Parathyroid adenoma (tissue), 2 donors: ENCODE measurements around the gene DLD.
A peak's percentile ranks its signal among the peaks of the same experiment; 100 is the strongest.
"Not testable (repeated sequence)": the region's sequence is repeated elsewhere in the genome, so short reads cannot be mapped to it uniquely, and the experiment has no call there.

ENCODE experiments used
- H2AFZ ChIP-seq: fragments of 300-600 bp; sonication (generic); one replicate; pipeline ENCODE4 v1.7.0; 2017; ENCODE audit warnings: antibody characterized with exemption, mild to moderate bottlenecking
- H3K27ac ChIP-seq: fragments of 300-600 bp; sonication (generic); one replicate; pipeline ENCODE4 v1.7.0; 2017
- H3K27me3 ChIP-seq: fragments of 300-600 bp; sonication (generic); one replicate; pipeline ENCODE4 v1.7.0; 2017; ENCODE audit warnings: low read length; ENCODE audit not compliant: control insufficient read depth, insufficient read depth
- H3K36me3 ChIP-seq: fragments of 300-600 bp; sonication (generic); one replicate; pipeline ENCODE4 v1.7.0; 2017; ENCODE audit warnings: low read length; ENCODE audit not compliant: control insufficient read depth, insufficient read depth
- H3K4me1 ChIP-seq: fragments of 300-600 bp; sonication (generic); one replicate; pipeline ENCODE4 v1.7.0; 2017; ENCODE audit warnings: control low read depth
- H3K4me2 ChIP-seq: fragments of 300-600 bp; sonication (generic); one replicate; pipeline ENCODE4 v1.7.0; 2017; ENCODE audit warnings: low read length
- H3K4me3 ChIP-seq: fragments of 300-600 bp; sonication (generic); one replicate; pipeline ENCODE4 v1.7.0; 2017; ENCODE audit warnings: low read depth, low read length
- H3K79me2 ChIP-seq: fragments of 300-600 bp; sonication (generic); one replicate; pipeline ENCODE4 v1.7.0; 2017; ENCODE audit warnings: control low read depth
- H3K9ac ChIP-seq: fragments of 300-600 bp; sonication (generic); one replicate; pipeline ENCODE4 v1.7.0; 2017; ENCODE audit warnings: mild to moderate bottlenecking
- H3K9me3 ChIP-seq: fragments of 300-600 bp; sonication (generic); one replicate; pipeline ENCODE4 v1.7.0; 2017; ENCODE audit warnings: low read length; ENCODE audit not compliant: control insufficient read depth
- CTCF ChIP-seq: fragments of 300-600 bp; sonication (generic); IDR thresholded peaks from one replicate; pipeline ENCODE4 v1.7.0; 2017; ENCODE audit warnings: antibody characterized with exemption, mild to moderate bottlenecking
- donor health status: primary hyperparathyroidism.

The DLD gene

GRCh38 chr7:107884066-107884818, 6.7 kb upstream of the DLD start:
- H3K9ac ChIP-seq: no peak overlapping the region
- no peaks in the 10 kb centered on the region for H3K27me3 ChIP-seq
- no peak for TF ChIP-seq CTCF
- no peaks in the 10 kb centered on the region for H3K9me3 ChIP-seq
- no peak overlapping the region for H2AFZ ChIP-seq
- H3K4me2 ChIP-seq: no peak overlapping the region
- no peak overlapping the region for H3K4me3 ChIP-seq
- H3K36me3 ChIP-seq: no peaks in the 10 kb centered on the region
- H3K79me2 ChIP-seq: no peaks in the 10 kb centered on the region
- no peak overlapping the region for H3K27ac ChIP-seq
- no peaks in the 10 kb centered on the region for H3K4me1 ChIP-seq

GRCh38 chr7:107887827-107888226, 3.2 kb upstream of the DLD start:
- not testable (repeated sequence) for H3K4me1 ChIP-seq, H3K36me3 ChIP-seq, H3K4me2 ChIP-seq, H3K9ac ChIP-seq, H3K27ac ChIP-seq, H3K9me3 ChIP-seq, H3K27me3 ChIP-seq, H3K4me3 ChIP-seq, H2AFZ ChIP-seq
- H3K79me2 ChIP-seq: peaks cover 15% of the 10 kb centered on the region

GRCh38 chr7:107889992-107890391, 991 bp upstream of the DLD start:
- TF ChIP-seq CTCF: no peak
- Histone ChIP-seq H3K4me3 (no peak overlapping the region), H2AFZ (peak overlapping the region; percentile 93), H3K9ac (no peak overlapping the region), H3K4me1 (peaks cover 4% of the 10 kb centered on the region), H3K9me3 (no peaks in the 10 kb centered on the region), H3K4me2 (no peak overlapping the region), H3K27ac (no peak overlapping the region), H3K79me2 (peaks cover 25% of the 10 kb centered on the region), H3K27me3 (no peaks in the 10 kb centered on the region), H3K36me3 (no peaks in the 10 kb centered on the region)

DNA sequence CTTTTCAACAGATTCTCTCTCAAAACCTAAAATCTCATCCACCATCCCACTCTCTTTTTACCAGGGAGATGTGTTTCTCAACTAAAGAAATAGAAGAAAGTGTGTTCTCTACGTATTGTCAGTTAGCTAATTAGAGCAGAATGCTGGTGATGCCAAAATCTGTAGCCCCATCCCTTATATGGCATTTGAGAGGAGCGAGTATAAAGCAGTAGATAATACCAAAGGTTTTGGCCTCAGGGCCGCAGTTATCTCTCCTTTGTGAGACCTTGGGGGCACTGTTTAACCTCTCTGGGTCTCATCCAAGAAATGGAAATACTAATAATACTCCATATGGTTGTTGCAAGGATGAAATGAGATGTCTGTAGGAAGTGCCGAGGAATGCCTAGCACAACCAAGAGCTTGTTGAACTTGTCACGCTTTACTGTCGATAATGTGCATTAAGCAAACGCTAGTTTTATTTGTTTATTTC, 456 bp upstream of the DLD start:
- Histone ChIP-seq H3K4me1 (peaks cover 4% of the 10 kb centered on the region), H3K27ac (peak overlapping the region; percentile 87), H3K4me3 (peak overlapping the region; percentile 84), H2AFZ (peak overlapping the region; percentile 93), H3K27me3 (no peaks in the 10 kb centered on the region), H3K4me2 (peak overlapping the region; percentile 93), H3K9ac (peak overlapping the region; percentile 59), H3K79me2 (peaks cover 30% of the 10 kb centered on the region), H3K36me3 (no peaks in the 10 kb centered on the region), H3K9me3 (no peaks in the 10 kb centered on the region)
- no peak for TF ChIP-seq CTCF

DNA sequence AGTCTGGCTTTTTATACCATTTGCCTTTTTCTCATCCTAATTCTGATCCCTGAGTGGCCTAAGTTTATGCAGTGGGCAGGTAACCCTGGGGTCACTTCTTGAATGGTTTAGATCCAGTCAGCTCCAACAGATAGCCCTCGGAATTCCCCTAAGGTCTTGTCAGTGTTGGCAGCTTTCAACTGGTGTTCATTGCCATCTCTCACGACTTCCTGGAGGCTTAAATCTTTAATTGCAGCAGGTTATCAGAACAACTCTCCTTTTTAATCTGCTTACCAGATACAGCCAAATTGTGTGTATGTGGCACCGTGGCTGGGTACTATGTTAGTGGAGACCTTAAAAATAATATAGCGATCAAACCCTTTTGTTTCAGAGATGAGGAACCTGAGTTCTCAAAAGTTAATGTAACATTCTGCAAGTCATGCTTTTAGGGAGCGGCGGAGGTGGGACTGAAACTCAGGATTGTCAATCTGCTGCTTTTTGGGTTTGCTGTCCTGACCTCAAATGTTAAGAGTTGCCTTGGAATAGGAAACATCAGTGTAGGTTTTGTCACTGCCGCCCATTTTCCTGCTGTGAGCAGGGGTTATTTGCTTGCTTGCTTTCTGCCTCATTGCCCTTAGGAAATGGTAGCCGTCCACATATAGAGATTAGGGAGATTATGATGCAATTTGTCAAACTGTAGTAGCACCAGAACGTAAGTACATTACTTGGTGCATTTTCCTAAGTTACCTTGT, 818 bp downstream of the DLD start:
- Histone ChIP-seq H3K36me3 (no peaks in the 10 kb centered on the region), H3K27ac (peak overlapping the region; percentile 87), H3K27me3 (no peaks in the 10 kb centered on the region), H3K9ac (peak overlapping the region; percentile 59), H3K4me3 (peak overlapping the region; percentile 84), H3K4me2 (peak overlapping the region; percentile 93), H3K79me2 (peaks cover 35% of the 10 kb centered on the region), H3K4me1 (peaks cover 4% of the 10 kb centered on the region), H2AFZ (peak overlapping the region; percentile 93), H3K9me3 (no peaks in the 10 kb centered on the region)
- no peak for TF ChIP-seq CTCF

DNA sequence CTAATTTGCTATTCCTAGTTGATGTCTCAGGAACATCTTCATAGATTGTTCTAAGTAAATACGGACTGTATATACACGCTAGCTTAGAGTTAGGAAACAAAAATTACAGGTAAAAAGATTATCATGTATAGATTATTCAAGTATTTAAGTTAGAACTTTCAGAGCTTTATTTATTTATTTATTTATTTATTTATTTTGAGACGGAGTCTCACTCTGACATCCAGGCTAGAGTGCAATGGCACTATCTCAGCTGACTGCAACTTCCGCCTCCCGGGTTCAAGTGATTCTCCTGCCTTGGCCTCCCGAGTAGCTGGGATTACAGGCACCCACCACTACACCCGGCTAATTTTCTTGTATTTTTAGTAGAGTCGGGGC, 1.4 kb downstream of the DLD start:
- H3K27ac ChIP-seq, H2AFZ ChIP-seq, H3K36me3 ChIP-seq, H3K4me1 ChIP-seq, H3K27me3 ChIP-seq, H3K9me3 ChIP-seq, H3K9ac ChIP-seq: not testable (repeated sequence)
- Histone ChIP-seq H3K4me3 (peak overlapping the region; percentile 84), H3K79me2 (peaks cover 40% of the 10 kb centered on the region), H3K4me2 (peak overlapping the region; percentile 93)
